GM18511 (cell line): ENCODE results near the gene MAST3.
"Not testable (repeated sequence)": the region's sequence is repeated elsewhere in the genome, so short reads cannot be mapped to it uniquely, and the experiment has no call there.

Source experiments
- ATAC-seq: cut with Tn5 transposase; IDR thresholded peaks from one replicate; pipeline ENCODE4 v1.9.1; 2021; ENCODE audit warnings: mild to moderate bottlenecking, moderate library complexity; ENCODE audit not compliant: unreplicated experiment

The MAST3 gene

DNA sequence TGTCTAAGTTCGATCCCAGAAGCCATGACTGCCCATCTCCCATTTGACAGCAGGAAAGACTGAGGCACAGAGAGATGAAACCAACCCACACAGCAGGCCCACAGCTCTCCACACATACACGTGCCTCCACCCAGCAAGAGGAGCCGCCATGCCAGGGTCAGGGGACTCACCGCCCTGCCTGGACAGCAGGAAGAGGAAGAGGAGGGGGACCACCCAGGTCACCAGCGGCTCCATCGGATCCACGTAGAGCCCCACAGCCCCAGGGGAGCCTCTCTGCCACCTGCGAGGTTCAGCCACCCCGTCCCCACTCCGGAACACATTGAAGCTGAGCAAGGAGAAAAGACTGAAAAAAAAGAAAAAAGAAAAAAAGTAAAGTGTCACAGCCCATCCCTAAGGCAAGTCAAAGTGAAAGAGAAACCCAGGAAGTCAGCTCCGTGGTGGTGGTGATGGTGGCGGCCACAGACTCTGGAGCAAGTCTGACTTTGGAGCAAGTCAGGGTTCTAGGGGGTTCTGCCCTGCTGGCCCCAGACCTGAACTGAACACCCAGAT is 10.9 kb upstream of the MAST3 start, which contains the start of gene IL12RB1:
IL12RB1 (minus strand) TSS at position 345 of the 549 bp plus-strand sequence; CDS start at position 234, 111 bp downstream.
- ATAC-seq, result no peak

- not testable (repeated sequence) for ATAC-seq
These were observed 8.5 kb upstream of the MAST3 start for GRCh38 chr19:18089096-18089541.

DNA sequence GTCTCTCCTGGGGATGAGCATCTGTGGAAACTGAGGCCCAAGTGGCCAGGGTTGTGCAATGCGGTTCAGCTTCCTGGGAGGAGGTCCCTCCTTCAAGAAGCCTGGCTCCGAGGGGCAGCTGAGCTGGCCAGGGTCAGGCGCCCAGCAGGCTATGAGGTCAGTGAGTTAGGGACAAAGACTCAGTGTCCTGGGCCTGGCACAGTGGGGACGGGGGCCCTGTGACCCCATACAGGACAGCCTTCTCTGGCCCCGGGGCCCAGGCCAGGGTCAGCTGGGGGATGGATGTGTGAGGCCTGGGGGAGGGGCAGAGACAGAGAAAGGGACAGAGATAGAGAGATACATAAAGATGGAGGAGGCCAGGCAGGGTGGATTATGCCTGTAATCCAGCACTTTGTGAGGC is 7.9 kb upstream of the MAST3 start:
- no peak for ATAC-seq

- ATAC-seq, result no peak
These were observed 6.9 kb upstream of the MAST3 start for GRCh38 chr19:18090545-18091216.

DNA sequence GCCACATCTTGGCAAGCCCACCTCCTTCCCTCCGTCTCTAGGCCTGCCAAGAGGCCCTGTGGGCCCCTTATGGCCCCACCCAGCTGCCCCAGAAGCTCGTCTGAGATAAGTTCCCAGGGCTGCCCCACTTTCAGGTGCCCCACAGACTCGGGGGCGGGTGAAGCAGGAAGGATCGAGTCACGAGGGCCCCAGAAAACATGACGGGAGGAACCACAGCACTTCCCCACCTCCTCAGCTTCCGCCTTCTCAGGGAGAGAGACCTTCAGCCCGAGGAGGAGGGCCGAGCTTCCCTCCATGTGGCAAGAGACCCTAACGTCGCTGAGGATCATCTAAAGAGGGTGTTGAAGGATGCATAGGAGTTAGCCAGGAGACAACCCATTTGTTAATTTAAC is 6.4 kb upstream of the MAST3 start:
- ATAC-seq, result no peak

DNA sequence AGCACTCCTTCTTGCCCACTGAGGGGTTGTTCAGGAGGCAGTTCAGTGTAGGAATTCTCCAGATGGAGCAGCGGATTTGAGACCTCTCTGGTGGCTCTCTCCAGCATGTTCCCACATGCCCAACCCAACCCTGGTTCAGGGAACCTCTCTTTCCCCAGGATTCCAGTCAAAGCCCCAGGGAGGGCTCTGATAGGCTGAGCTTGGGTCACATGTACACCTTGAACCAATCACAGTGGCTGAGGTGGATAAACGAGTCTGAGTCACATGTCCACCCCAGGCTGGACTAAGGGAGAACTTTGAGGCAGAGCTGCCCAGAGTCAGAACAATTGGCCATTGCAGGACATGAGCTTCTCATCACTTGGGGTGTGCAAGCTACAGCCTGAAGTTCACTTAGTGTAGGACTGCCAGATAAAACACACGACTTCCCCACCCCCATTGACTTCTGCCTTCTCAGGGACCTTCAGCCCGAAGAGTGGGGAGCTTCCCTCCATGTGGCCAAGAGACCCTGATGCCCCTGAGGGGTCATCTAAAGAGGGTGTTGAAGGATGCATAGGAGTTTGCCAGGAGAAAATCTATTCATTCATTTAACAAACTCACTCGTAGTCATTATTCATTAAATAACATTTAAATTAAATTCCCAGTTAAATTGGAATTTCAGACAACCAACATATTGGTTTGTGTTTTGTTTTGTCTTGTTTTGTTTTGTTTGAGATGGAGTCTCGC is 4.0 kb upstream of the MAST3 start:
- no peak for ATAC-seq

GRCh38 chr19:18096258-18096657 is 1.3 kb upstream of the MAST3 start:
- no peak for ATAC-seq

- ATAC-seq, result no peak
These were observed 664 bp downstream of the MAST3 start for GRCh38 chr19:18097993-18098890.

DNA sequence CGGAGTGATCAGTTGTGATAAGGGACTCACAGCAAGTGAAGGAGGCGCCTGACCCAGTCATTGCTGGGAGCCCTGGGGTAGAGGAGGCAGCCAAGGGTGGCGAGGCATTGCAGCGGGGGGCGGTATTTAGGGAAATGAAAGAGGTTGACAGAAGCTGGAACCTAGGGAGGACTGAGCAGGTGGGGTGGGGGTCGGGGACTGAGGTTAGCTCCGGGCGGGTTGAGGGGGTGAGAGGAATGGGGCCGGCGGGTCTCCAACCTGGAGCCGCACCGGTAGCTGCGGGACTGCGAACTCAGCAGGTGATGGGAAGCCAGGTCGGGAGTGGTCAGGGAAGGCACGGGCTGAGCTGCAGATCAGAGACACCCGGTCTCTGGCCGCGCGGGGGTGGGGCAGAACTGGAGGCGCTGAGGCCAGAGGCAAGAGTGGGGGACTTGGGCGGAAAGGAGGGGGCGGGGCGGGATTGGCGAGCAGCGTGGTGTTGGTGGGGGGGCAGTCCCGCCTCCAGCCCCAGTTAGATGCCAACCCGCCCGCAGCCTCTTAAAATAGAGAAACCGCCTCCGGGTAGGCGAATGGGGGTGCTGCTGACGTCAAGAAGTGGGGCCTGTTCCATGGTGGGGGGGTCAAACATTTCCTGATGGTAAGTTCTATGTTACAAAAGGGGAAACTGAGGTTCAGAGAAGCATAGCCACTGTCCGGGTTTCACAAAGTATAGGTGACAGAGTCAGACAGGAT is 1.5 kb downstream of the MAST3 start:
- peak; percentile 73 for ATAC-seq

GRCh38 chr19:18099623-18099995 is 2.0 kb downstream of the MAST3 start:
- no peak for ATAC-seq

- ATAC-seq, result no peak
These were observed 3.1 kb downstream of the MAST3 start for GRCh38 chr19:18100710-18101109.

DNA sequence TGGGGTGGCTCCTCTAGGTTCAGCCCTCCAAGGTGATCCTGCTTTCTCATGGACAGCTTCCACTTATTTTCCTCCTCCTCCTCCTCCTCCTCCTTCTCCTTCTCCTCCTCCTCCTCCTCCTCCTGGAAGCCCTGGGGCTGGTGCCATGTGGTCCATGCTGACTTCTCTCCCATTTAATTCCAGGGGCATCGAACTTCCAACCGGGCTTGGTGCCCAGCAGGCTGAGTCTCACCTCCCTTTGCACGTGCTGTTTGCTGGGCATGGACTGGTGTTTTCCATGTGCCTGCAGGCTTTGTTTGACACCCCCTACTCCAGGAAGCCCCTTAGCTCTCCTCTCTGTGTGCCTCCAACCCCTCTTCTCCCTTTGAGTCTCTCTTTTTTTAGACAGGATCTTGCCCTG is 3.7 kb downstream of the MAST3 start:
- no peak for ATAC-seq

DNA sequence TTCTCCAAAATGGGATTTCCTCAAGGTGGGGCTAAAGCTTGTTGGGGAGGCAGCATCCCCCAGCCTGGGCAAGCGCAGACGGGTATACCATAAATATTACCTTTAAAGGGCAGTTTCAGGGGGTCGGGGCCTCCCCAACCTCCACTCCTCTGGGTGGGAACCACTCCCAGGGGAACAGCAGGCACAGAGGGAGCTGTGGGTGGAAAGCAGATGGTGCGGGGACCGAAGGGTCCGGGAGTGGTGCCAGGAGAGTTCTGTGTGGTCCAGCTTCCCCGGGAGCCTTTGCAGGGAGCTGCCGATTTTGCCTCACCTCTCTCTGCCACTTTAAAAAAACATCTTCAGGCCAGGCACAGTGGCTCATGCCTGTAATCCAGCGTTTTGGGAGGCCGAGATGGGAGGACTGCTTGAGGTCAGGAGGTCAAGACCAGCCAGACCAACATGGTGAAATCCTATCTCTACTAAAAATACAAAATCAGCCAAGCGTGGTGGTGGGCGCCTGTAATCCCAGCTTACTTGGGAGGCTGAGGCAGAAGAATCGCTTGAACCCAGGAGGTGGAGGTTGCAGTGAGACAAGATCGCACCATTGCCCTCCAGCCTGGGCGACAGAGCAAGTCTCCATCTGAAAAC is 5.5 kb downstream of the MAST3 start:
- ATAC-seq, result no peak

DNA sequence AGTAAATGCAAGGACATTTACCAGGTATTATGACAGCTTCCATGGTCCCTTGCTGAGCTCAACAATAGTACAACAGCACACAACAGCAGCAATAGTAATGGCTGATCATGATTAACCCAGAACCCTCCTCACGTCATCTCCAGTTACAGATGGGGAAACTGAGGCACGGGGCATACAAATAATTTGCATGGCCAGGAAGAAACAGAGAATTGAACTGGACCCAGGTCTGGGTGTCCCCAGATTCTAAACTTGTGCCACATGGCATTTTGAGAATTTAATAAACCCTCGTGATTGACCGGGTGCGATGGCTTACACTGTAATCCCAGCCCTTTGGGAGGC is 7.2 kb downstream of the MAST3 start:
- ATAC-seq, result no peak

GRCh38 chr19:18105259-18105658 is 7.7 kb downstream of the MAST3 start:
- not testable (repeated sequence) for ATAC-seq

GRCh38 chr19:18107235-18107634 is 9.7 kb downstream of the MAST3 start:
- ATAC-seq, result no peak

GRCh38 chr19:18108897-18109296 is 11.3 kb downstream of the MAST3 start:
- no peak for ATAC-seq

GRCh38 chr19:18109341-18109732 is 11.8 kb downstream of the MAST3 start:
- no peak for ATAC-seq

DNA sequence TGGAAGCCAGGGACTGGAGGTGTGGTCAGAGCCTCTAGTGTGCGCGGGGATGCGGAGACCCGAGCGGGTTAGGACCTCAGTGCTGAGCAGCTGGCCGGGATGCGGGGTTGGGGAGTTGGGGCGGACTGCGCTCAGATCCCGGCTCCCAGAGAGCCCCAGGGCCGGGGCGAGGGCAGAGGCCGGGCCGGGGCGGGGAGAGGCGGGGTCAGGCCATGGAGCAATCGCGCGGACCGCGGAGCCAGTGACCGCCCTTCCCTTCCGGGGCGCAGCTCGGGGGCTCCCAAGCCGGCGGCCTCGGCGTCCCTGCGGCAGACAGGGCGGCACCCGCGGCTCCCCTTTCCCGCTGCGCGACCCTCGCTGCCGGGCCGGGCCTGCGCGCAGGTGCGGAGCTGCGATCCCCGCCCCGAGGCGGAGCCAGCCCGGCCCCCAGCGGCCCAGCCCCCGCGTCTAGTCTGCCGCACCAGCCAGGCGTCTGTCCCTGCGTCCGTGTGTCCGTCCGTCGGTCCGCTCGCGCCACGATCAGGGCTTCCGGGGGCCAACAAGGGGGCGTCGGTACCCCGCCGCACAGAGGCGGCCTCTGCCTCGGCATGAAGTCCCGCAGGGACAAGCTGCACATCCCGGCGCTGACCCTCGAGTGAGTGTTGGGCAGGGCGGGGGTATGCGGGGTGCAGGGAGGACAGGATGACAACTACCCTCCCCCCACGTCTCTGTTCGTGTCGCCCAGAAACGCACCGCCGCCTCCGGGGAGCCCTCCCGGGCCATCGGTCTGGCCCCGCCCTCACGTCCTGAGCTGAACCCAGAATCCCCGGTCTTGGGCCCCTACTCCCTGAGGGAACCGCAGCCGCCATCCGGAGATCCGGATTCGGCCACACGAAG is 12.4 kb downstream of the MAST3 start:
- no peak for ATAC-seq
